ENCODE results near the gene SLC9B1.
A peak's percentile ranks its signal among the peaks of the same experiment; 100 is the strongest.

The SLC9B1 gene

GRCh38 chr4:103019308-103020124 lies at the start of gene SLC9B1:
SLC9B1 (minus strand) TSS chr4:103019705; CDS start chr4:102991711, 27,994 bp downstream.
- Mint-ChIP-seq H3K4me1 (peaks cover 5% of the 10 kb centered on the region), H3K36me3 (ENCODE audit: low read depth) (no peaks in the 10 kb centered on the region), H3K27ac (peak within 1 kb of the TSS in 2 of 3 experiments; percentile 96 to 99), H3K4me3 (peak within 1 kb of the TSS; percentile 81 to 93 (median 87)), H3K27me3 (ENCODE audit: low read depth) (no peaks in the 10 kb centered on the region), H3K9me3 (no peaks in the 10 kb centered on the region)
- no peak for TF ChIP-seq CTCF (IDR thresholded peaks at IDR 0.05; ENCODE audit: unreplicated experiment in 3 of 3)

GRCh38 chr4:103067841-103068547 lies 48.5 kb upstream of the SLC9B1 start:
- TF ChIP-seq CTCF (IDR thresholded peaks at IDR 0.05; ENCODE audit: unreplicated experiment in 3 of 3), result no peak
- H3K36me3 Mint-ChIP-seq (ENCODE audit: low read depth), result no peaks in the 10 kb centered on the region
- H3K9me3 Mint-ChIP-seq, result no peaks in the 10 kb centered on the region
- no peak overlapping the region for H3K4me3 Mint-ChIP-seq
- H3K27me3 Mint-ChIP-seq (ENCODE audit: low read depth), result no peaks in the 10 kb centered on the region
- no peaks in the 10 kb centered on the region for H3K4me1 Mint-ChIP-seq
- H3K27ac Mint-ChIP-seq, result no peak overlapping the region

- TF ChIP-seq CTCF (IDR thresholded peaks at IDR 0.05; ENCODE audit: unreplicated experiment in 3 of 3), result no peak
- no peaks in the 10 kb centered on the region for H3K27me3 Mint-ChIP-seq (ENCODE audit: low read depth)
- H3K27ac Mint-ChIP-seq, result no peak overlapping the region
- H3K4me3 Mint-ChIP-seq, result no peak overlapping the region
- no peaks in the 10 kb centered on the region for H3K4me1 Mint-ChIP-seq
- peaks cover 3% of the 10 kb centered on the region for H3K36me3 Mint-ChIP-seq (ENCODE audit: low read depth)
- H3K9me3 Mint-ChIP-seq, result no peaks in the 10 kb centered on the region
Observed at GRCh38 chr4:103060453-103061148, 41.1 kb upstream of the SLC9B1 start.

- Mint-ChIP-seq H3K27ac (no peak overlapping the region), H3K4me1 (no peaks in the 10 kb centered on the region), H3K36me3 (ENCODE audit: low read depth) (no peaks in the 10 kb centered on the region), H3K4me3 (no peak overlapping the region), H3K9me3 (no peaks in the 10 kb centered on the region), H3K27me3 (ENCODE audit: low read depth) (no peaks in the 10 kb centered on the region)
- TF ChIP-seq CTCF (IDR thresholded peaks at IDR 0.05; ENCODE audit: unreplicated experiment in 3 of 3), result no peak
Observed at GRCh38 chr4:103054030-103054429, 34.5 kb upstream of the SLC9B1 start.

GRCh38 chr4:103052779-103053178 lies 33.3 kb upstream of the SLC9B1 start:
- no peaks in the 10 kb centered on the region for H3K4me1 Mint-ChIP-seq
- no peaks in the 10 kb centered on the region for H3K27me3 Mint-ChIP-seq (ENCODE audit: low read depth)
- H3K36me3 Mint-ChIP-seq (ENCODE audit: low read depth), result no peaks in the 10 kb centered on the region
- no peak for TF ChIP-seq CTCF (IDR thresholded peaks at IDR 0.05; ENCODE audit: unreplicated experiment in 3 of 3)
- no peak overlapping the region for H3K27ac Mint-ChIP-seq
- no peak overlapping the region for H3K4me3 Mint-ChIP-seq
- no peaks in the 10 kb centered on the region for H3K9me3 Mint-ChIP-seq
